CD14-positive monocyte (primary cell): ENCODE data around the gene RAB27B. TPM values are rescaled to one million over a fixed set of nuclear protein-coding genes. Genes with fewer than 3 reads are reported as not detected.

Experiments
- DNase-seq, 3 donors: peaks; one replicate each; pipeline ENCODE4 v3.0.0-alpha.2; 2011 to 2022
- H2AFZ ChIP-seq: 2 replicates; pipeline ENCODE4 v1.6.0; 2012; ENCODE audit warnings: mild to moderate bottlenecking, low read depth, low read length, inconsistent platforms; ENCODE audit not compliant: insufficient read depth, poor library complexity, severe bottlenecking
- H3K27ac ChIP-seq, 2 donors: 1 replicate in 1 of 2; 2 replicates in 1 of 2; pipeline ENCODE4 v1.5.1; 2012 to 2013; ENCODE audit warnings: low read length in 2 of 2, control low read depth in 1 of 2, inconsistent platforms in 1 of 2, low read depth in 1 of 2, mild to moderate bottlenecking in 1 of 2
- H3K27me3 ChIP-seq, 2 donors: one replicate each; pipeline versions ENCODE4 v1.6.0 to v1.6.1; 2011 to 2013; ENCODE audit warnings: low read length in 2 of 2; ENCODE audit not compliant: control insufficient read depth in 2 of 2, insufficient read depth in 2 of 2
- H3K36me3 ChIP-seq, 2 donors: replicated peaks in 1 of 2; 1 replicate in 1 of 2; 2 replicates in 1 of 2; pipeline versions ENCODE4 v1.5.1 to v1.6.1; 2012 to 2013; ENCODE audit warnings: low read length in 2 of 2, control low read depth in 1 of 2, inconsistent platforms in 1 of 2, mild to moderate bottlenecking in 1 of 2; ENCODE audit not compliant: insufficient read depth in 2 of 2, control insufficient read depth in 1 of 2
- H3K4me1 ChIP-seq, 2 donors: 1 replicate in 1 of 2; 2 replicates in 1 of 2; pipeline versions ENCODE4 v1.5.1 to v1.6.1; 2012 to 2013; ENCODE audit warnings: low read length in 2 of 2, control low read depth in 1 of 2, inconsistent platforms in 1 of 2, mild to moderate bottlenecking in 1 of 2, moderate library complexity in 1 of 2; ENCODE audit not compliant: insufficient read depth in 2 of 2, control insufficient read depth in 1 of 2
- H3K4me2 ChIP-seq: replicated peaks from 2 replicates; pipeline ENCODE3; 2012; ENCODE audit warnings: low read length, moderate library complexity, mild to moderate bottlenecking; ENCODE audit not compliant: poor library complexity, severe bottlenecking; ENCODE audit errors: extremely low read depth
- H3K4me3 ChIP-seq, 3 experiments: fragments of 200-600 bp in 1 of 3; sonication (generic) in 1 of 3; replicated peaks in 1 of 3; 1 replicate in 2 of 3; 2 replicates in 1 of 3; pipeline ENCODE4 v1.5.1; 2011 to 2013; ENCODE audit warnings: low read length in 3 of 3, mild to moderate bottlenecking in 3 of 3, control low read depth in 2 of 3, low read depth in 2 of 3, inconsistent platforms in 1 of 3, moderate library complexity in 1 of 3
- H3K79me2 ChIP-seq: 2 replicates; pipeline ENCODE4 v1.6.0; 2012; ENCODE audit warnings: mild to moderate bottlenecking, control low read depth, inconsistent platforms, low read length, moderate library complexity; ENCODE audit not compliant: insufficient read depth
- H3K9ac ChIP-seq: 2 replicates; pipeline ENCODE4 v1.6.0; 2017; ENCODE audit warnings: low read length, mild to moderate bottlenecking; ENCODE audit not compliant: insufficient read depth, poor library complexity, severe bottlenecking
- H3K9me3 ChIP-seq, 2 donors: replicated peaks in 1 of 2; 1 replicate in 1 of 2; 2 replicates in 1 of 2; pipeline versions ENCODE4 v1.5.1 to v1.6.1; 2012 to 2013; ENCODE audit warnings: low read length in 2 of 2, control low read depth in 1 of 2; ENCODE audit not compliant: control insufficient read depth in 1 of 2, insufficient read depth in 1 of 2
- H4K20me1 ChIP-seq: 2 replicates; pipeline ENCODE4 v1.6.0; 2012; ENCODE audit warnings: mild to moderate bottlenecking, low read length, control low read depth, moderate library complexity; ENCODE audit not compliant: insufficient read depth
- H3K27ac Mint-ChIP-seq, 7 donors: one replicate each; pipeline ENCODE4 v1.8.0; 2020; ENCODE audit warnings: mild to moderate bottlenecking in 7 of 7, mixed read lengths in 7 of 7, moderate library complexity in 6 of 7, inconsistent platforms in 2 of 7
- H3K27me3 Mint-ChIP-seq, 3 donors: one replicate each; pipeline ENCODE4 v1.8.0; 2021 to 2022; ENCODE audit warnings: low read depth in 3 of 3, mild to moderate bottlenecking in 3 of 3, mixed read lengths in 3 of 3, moderate library complexity in 3 of 3, inconsistent platforms in 1 of 3
- H3K36me3 Mint-ChIP-seq, 2 donors: one replicate each; pipeline ENCODE4 v1.8.0; 2020; ENCODE audit warnings: mixed read lengths in 2 of 2, inconsistent platforms in 1 of 2, mild to moderate bottlenecking in 1 of 2
- H3K4me1 Mint-ChIP-seq: one replicate; pipeline ENCODE4 v1.8.0; 2020; ENCODE audit warnings: mild to moderate bottlenecking, mixed read lengths
- H3K4me3 Mint-ChIP-seq, 2 donors: one replicate each; pipeline ENCODE4 v1.8.0; 2020; ENCODE audit warnings: mild to moderate bottlenecking in 2 of 2, mixed read lengths in 2 of 2, moderate library complexity in 1 of 2
- H3K9me3 Mint-ChIP-seq, 7 donors: one replicate each; pipeline ENCODE4 v1.8.0; 2020 to 2022; ENCODE audit warnings: mixed read lengths in 7 of 7, mild to moderate bottlenecking in 6 of 7, moderate library complexity in 6 of 7, inconsistent platforms in 2 of 7
- CTCF ChIP-seq: fragments of 200-600 bp; IDR thresholded peaks from one replicate; pipeline ENCODE4 v1.8.0; 2022; ENCODE audit warnings: antibody characterized with exemption, mild to moderate bottlenecking
- WGBS: methylation state at CpG from one replicate; pipeline ENCODE4 v1.1.5; 2013; ENCODE audit warnings: missing lambda C conversion rate; ENCODE audit not compliant: insufficient coverage; 5-methylcytosine and 5-hydroxymethylcytosine counted together
- intact Hi-C, 2 donors: fragments of 100-400 bp; cut with micrococcal nuclease; formaldehyde crosslinking; loops; one replicate each; pipeline versions ENCODE4 v1.15.0 to v1.15.1; 2023
- polyA plus RNA-seq, 3 donors: library from polyadenylated mRNA; depleted of rRNA in 1 of 3; unstranded in 2 of 3; stranded (reverse) in 1 of 3; fragments of 300-500 nt in 2 of 3; fragments of >200 nt in 1 of 3; fragmentation: Illumina TruSeq in 2 of 3; gene quantifications; 1 replicate in 2 of 3; 2 replicates in 1 of 3; pipeline ENCODE4 v1.2.3, GENCODE V29; 2012 to 2021

The RAB27B gene
- polyA plus RNA-seq, 3 donors: 0.11 to 0.13 TPM; not detected in 1

- no peak overlapping the region for H3K4me3 Mint-ChIP-seq
- Histone ChIP-seq H3K9ac (no peak overlapping the region), H3K4me1 (peaks cover 10% of the 10 kb centered on the region in 2 donors), H3K4me3 (no peak overlapping the region), H3K27ac (no peak overlapping the region), H2AFZ (no peak overlapping the region), H3K36me3 (no peaks in the 10 kb centered on the region), H4K20me1 (no peaks in the 10 kb centered on the region), H3K27me3 (peaks cover 0 to 9% of the 10 kb centered on the region in 2 donors), H3K4me2 (no peak overlapping the region), H3K79me2 (no peaks in the 10 kb centered on the region), H3K9me3 (peaks cover 0 to 3% of the 10 kb centered on the region in 2 donors)
- peaks cover 2 to 7% (median 4%) of the 10 kb centered on the region in 7 donors for H3K9me3 Mint-ChIP-seq
- H3K36me3 Mint-ChIP-seq: no peaks in the 10 kb centered on the region
- no peak for TF ChIP-seq CTCF
- H3K27me3 Mint-ChIP-seq: peaks cover 11 to 20% (median 11%) of the 10 kb centered on the region in 3 donors
- intact Hi-C loops: no loop called here
- no peak for DNase-seq
- H3K4me1 Mint-ChIP-seq: peaks cover 12% of the 10 kb centered on the region
- H3K27ac Mint-ChIP-seq: no peak overlapping the region
- no CpG with 5 or more reads among the region's 1 CpG for WGBS
Measured at GRCh38 chr18:54829856-54830255, 1.6 kb downstream of the RAB27B start.

DNA sequence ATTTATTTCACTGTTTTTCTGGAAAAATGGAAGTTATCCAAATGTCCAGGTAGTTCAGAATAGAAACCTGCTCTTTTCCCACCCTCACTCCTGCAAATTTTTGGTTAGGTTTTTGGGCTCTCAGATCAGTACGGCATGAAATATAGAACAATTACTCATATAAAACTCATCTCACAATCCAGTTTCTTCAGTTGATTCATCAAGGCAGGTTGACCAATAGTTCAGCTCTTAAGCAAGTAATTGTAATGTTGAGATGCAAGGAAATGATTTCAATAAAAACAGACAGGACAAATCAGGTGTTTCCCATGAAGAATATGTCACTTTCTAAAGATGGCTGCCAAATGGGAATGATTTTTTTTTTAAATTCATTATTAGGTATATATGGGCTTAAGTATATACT lies 2.0 kb downstream of the RAB27B start:
- Histone ChIP-seq H3K4me1 (peaks cover 10% of the 10 kb centered on the region in 2 donors), H3K36me3 (no peaks in the 10 kb centered on the region), H3K4me3 (no peak overlapping the region), H3K9me3 (peaks cover 0 to 3% of the 10 kb centered on the region in 2 donors), H3K27me3 (peaks cover 0 to 11% of the 10 kb centered on the region in 2 donors), H3K4me2 (no peak overlapping the region), H4K20me1 (no peaks in the 10 kb centered on the region), H2AFZ (no peak overlapping the region), H3K9ac (no peak overlapping the region), H3K79me2 (no peaks in the 10 kb centered on the region), H3K27ac (no peak overlapping the region)
- intact Hi-C loops: no loop called here
- no peak for DNase-seq
- H3K36me3 Mint-ChIP-seq: no peaks in the 10 kb centered on the region
- TF ChIP-seq CTCF: no peak
- peaks cover 11 to 20% (median 11%) of the 10 kb centered on the region in 3 donors for H3K27me3 Mint-ChIP-seq
- peaks cover 2 to 7% (median 4%) of the 10 kb centered on the region in 7 donors for H3K9me3 Mint-ChIP-seq
- no peak overlapping the region for H3K27ac Mint-ChIP-seq
- H3K4me1 Mint-ChIP-seq: peaks cover 12% of the 10 kb centered on the region
- WGBS: no CpG with 5 or more reads among the region's 1 CpG
- H3K4me3 Mint-ChIP-seq: no peak overlapping the region
